CD4-positive, alpha-beta T cell (primary cell): Measurements from ENCODE around the gene KLHL14. TPM values are rescaled to one million over a fixed set of nuclear protein-coding genes. Genes with fewer than 3 reads are reported as not detected.

Experiments used
- ATAC-seq: fragments of 200-7000 bp; cut with Tn5 transposase; one replicate; pipeline ENCODE4 v1.10.0; 2022; ENCODE audit warnings: mild to moderate bottlenecking; ENCODE audit not compliant: poor library complexity
- CTCF ChIA-PET: fragments of 350-600 bp; sonication (Branson Sonifier 250); formaldehyde crosslinking; loops from one replicate; lab custom pipeline; 2021; ENCODE audit warnings: antibody characterized with exemption, inconsistent platforms; lab: Charles Lee
- POLR2A ChIA-PET: fragments of 350-600 bp; sonication (Branson Sonifier 250); formaldehyde crosslinking; loops from one replicate; lab custom pipeline; 2021; ENCODE audit warnings: antibody characterized with exemption, inconsistent platforms; lab: Charles Lee
- DNase-seq, 14 experiments: peaks; one replicate each; pipeline ENCODE4 v3.0.0-alpha.2; 2013 to 2020; ENCODE audit warnings: mixed read lengths in 2 of 14
- H3K27ac ChIP-seq, 2 donors: one replicate each; pipeline versions ENCODE4 v1.5.1 to v1.7.0; 2013; ENCODE audit warnings: low read length in 2 of 2, low read depth in 1 of 2, mild to moderate bottlenecking in 1 of 2
- H3K27me3 ChIP-seq, 2 experiments: 1 replicate in 1 of 2; 2 replicates in 1 of 2; pipeline versions ENCODE4 v1.6.1 to v1.7.0; 2013; ENCODE audit warnings: low read length in 2 of 2, control low read depth in 1 of 2, mild to moderate bottlenecking in 1 of 2, moderate library complexity in 1 of 2; ENCODE audit not compliant: insufficient read depth in 2 of 2, control insufficient read depth in 1 of 2
- H3K36me3 ChIP-seq: one replicate; pipeline ENCODE4 v1.6.1; 2013; ENCODE audit warnings: low read length, control low read depth; ENCODE audit not compliant: insufficient read depth
- H3K4me1 ChIP-seq: one replicate; pipeline ENCODE4 v1.6.1; 2013; ENCODE audit warnings: low read length, control low read depth; ENCODE audit not compliant: insufficient read depth
- H3K4me3 ChIP-seq: one replicate; pipeline ENCODE4 v1.5.1; 2013; ENCODE audit warnings: mild to moderate bottlenecking, low read length, moderate library complexity
- H3K9me3 ChIP-seq, 2 experiments: 1 replicate in 1 of 2; 2 replicates in 1 of 2; pipeline versions ENCODE4 v1.6.1 to v1.7.0; 2013; ENCODE audit warnings: low read length in 2 of 2, mild to moderate bottlenecking in 2 of 2, control low read depth in 1 of 2, moderate library complexity in 1 of 2; ENCODE audit not compliant: control insufficient read depth in 1 of 2, insufficient read depth in 1 of 2
- H3K27ac Mint-ChIP-seq: one replicate; pipeline ENCODE4 v1.8.0; 2020; ENCODE audit warnings: mixed read lengths
- H3K27me3 Mint-ChIP-seq: one replicate; pipeline ENCODE4 v1.8.0; 2021; ENCODE audit warnings: mixed read lengths
- H3K36me3 Mint-ChIP-seq: one replicate; pipeline ENCODE4 v1.8.0; 2021; ENCODE audit warnings: low read depth, mixed read lengths
- H3K4me1 Mint-ChIP-seq: one replicate; pipeline ENCODE4 v1.8.0; 2021; ENCODE audit warnings: low read depth, mixed read lengths
- H3K4me3 Mint-ChIP-seq: one replicate; pipeline ENCODE4 v1.8.0; 2020; ENCODE audit warnings: mild to moderate bottlenecking, mixed read lengths
- H3K9me3 Mint-ChIP-seq: one replicate; pipeline ENCODE4 v1.8.0; 2020; ENCODE audit warnings: mixed read lengths
- CTCF ChIP-seq: fragments of 200-600 bp; IDR thresholded peaks from one replicate; pipeline ENCODE4 v1.8.0; 2022; ENCODE audit warnings: antibody characterized with exemption, mild to moderate bottlenecking
- intact Hi-C, 2 experiments: fragments of 100-400 bp; cut with DNase I in 1 of 2; cut with micrococcal nuclease in 1 of 2; formaldehyde crosslinking; loops; one replicate each; pipeline versions ENCODE4 v1.15.1 to v1.9.0; 2023 to 2025; cut with DNase I, micrococcal nuclease
- total RNA-seq, 174 experiments: library from RNA in 2 of 174; stranded (reverse) in 2 of 174; gene quantifications; one replicate each; pipeline ENCODE4 v1.2.3 and lab custom pipeline; 2021 to 2026

KLHL14 gene
- total RNA-seq, 2 experiments from 2014 or later: not detected

- no peaks in the 10 kb centered on the region for H3K9me3 ChIP-seq
- ChIA-PET POLR2A (no interaction called here), CTCF (no interaction called here)
- Mint-ChIP-seq H3K27ac (no peak overlapping the region), H3K27me3 (no peaks in the 10 kb centered on the region), H3K9me3 (peaks cover 2% of the 10 kb centered on the region), H3K36me3 (no peaks in the 10 kb centered on the region), H3K4me3 (no peak overlapping the region), H3K4me1 (no peaks in the 10 kb centered on the region)
- H3K4me3 ChIP-seq: no peak overlapping the region
- no peak overlapping the region for H3K27ac ChIP-seq
- intact Hi-C loops: no loop called here
- no peaks in the 10 kb centered on the region for H3K27me3 ChIP-seq
- ATAC-seq (no peak), DNase-seq (no peak)
- H3K4me1 ChIP-seq: no peaks in the 10 kb centered on the region
- no peak for TF ChIP-seq CTCF
- H3K36me3 ChIP-seq: no peaks in the 10 kb centered on the region
Observed at GRCh38 chr18:32804134-32804888, 31.5 kb upstream of the KLHL14 start.

- H3K27me3 Mint-ChIP-seq: no peaks in the 10 kb centered on the region
- H3K4me1 Mint-ChIP-seq: no peaks in the 10 kb centered on the region
- H3K27me3 ChIP-seq: no peaks in the 10 kb centered on the region
- DNase-seq (no peak), ATAC-seq (no peak)
- H3K36me3 Mint-ChIP-seq: no peaks in the 10 kb centered on the region
- no peak overlapping the region for H3K4me3 ChIP-seq
- no peak overlapping the region for H3K27ac ChIP-seq
- intact Hi-C loops: no loop called here
- no peaks in the 10 kb centered on the region for H3K36me3 ChIP-seq
- no peaks in the 10 kb centered on the region for H3K4me1 ChIP-seq
- peaks cover 2% of the 10 kb centered on the region for H3K9me3 Mint-ChIP-seq
- H3K9me3 ChIP-seq: no peaks in the 10 kb centered on the region
- CTCF ChIA-PET: no interaction called here
- H3K4me3 Mint-ChIP-seq: no peak overlapping the region
- no peak for TF ChIP-seq CTCF
- H3K27ac Mint-ChIP-seq: no peak overlapping the region
- POLR2A ChIA-PET: no interaction called here
Observed at GRCh38 chr18:32803568-32803967, 30.7 kb upstream of the KLHL14 start.

GRCh38 chr18:32802591-32803451, 30.0 kb upstream of the KLHL14 start:
- ChIA-PET CTCF (no interaction called here), POLR2A (no interaction called here)
- no peaks in the 10 kb centered on the region for H3K27me3 ChIP-seq
- Mint-ChIP-seq H3K27me3 (no peaks in the 10 kb centered on the region), H3K36me3 (no peaks in the 10 kb centered on the region), H3K4me1 (no peaks in the 10 kb centered on the region), H3K9me3 (peaks cover 2% of the 10 kb centered on the region), H3K27ac (no peak overlapping the region), H3K4me3 (no peak overlapping the region)
- no peak for ATAC-seq
- no peak overlapping the region for H3K27ac ChIP-seq
- no peaks in the 10 kb centered on the region for H3K9me3 ChIP-seq
- no peak for TF ChIP-seq CTCF
- H3K4me1 ChIP-seq: no peaks in the 10 kb centered on the region
- no peak overlapping the region for H3K4me3 ChIP-seq
- no peak for DNase-seq
- intact Hi-C loops: no loop called here
- H3K36me3 ChIP-seq: no peaks in the 10 kb centered on the region
